Left renal cortex interstitium (tissue), 4 donors: Measurements from ENCODE around the gene ZNF550. TPM values are rescaled to one million over a fixed set of nuclear protein-coding genes. Genes with fewer than 3 reads are reported as not detected.
"Not testable (repeated sequence)": the region's sequence is repeated elsewhere in the genome, so short reads cannot be mapped to it uniquely, and the experiment has no call there.

Source experiments
- DNase-seq, 4 donors: peaks; one replicate each; pipeline ENCODE4 v3.0.0-alpha.2; 2013; ENCODE audit warnings: low read depth in 4 of 4, low spot score in 2 of 4, missing footprints in 1 of 4
- polyA plus RNA-seq, 4 donors: library from polyadenylated mRNA; unstranded; fragments of 120-200 nt; gene quantifications; one replicate each; pipeline ENCODE4 v1.2.1, GENCODE V29; 2013; ENCODE audit not compliant: insufficient read length in 4 of 4

The ZNF550 gene
- polyA plus RNA-seq, 4 donors = 18.0 to 26.0 (median 23.0) TPM

DNA sequence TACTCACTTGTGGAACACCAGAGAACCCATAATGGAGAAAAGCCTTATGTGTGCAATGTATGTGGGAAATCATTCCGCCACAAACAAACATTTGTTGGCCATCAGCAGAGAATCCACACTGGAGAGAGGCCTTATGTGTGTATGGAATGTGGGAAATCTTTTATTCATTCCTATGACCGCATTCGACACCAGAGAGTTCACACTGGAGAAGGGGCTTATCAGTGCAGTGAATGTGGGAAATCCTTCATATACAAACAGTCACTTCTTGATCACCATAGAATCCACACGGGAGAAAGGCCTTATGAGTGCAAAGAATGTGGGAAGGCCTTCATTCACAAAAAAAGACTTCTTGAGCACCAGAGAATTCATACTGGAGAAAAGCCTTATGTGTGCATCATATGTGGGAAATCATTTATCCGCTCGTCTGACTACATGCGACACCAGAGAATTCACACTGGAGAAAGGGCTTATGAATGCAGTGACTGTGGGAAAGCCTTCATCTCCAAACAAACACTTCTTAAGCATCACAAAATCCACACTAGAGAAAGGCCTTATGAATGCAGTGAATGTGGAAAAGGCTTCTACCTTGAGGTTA, 21.6 kb downstream of the ZNF550 start:
- DNase-seq = no peak

DNA sequence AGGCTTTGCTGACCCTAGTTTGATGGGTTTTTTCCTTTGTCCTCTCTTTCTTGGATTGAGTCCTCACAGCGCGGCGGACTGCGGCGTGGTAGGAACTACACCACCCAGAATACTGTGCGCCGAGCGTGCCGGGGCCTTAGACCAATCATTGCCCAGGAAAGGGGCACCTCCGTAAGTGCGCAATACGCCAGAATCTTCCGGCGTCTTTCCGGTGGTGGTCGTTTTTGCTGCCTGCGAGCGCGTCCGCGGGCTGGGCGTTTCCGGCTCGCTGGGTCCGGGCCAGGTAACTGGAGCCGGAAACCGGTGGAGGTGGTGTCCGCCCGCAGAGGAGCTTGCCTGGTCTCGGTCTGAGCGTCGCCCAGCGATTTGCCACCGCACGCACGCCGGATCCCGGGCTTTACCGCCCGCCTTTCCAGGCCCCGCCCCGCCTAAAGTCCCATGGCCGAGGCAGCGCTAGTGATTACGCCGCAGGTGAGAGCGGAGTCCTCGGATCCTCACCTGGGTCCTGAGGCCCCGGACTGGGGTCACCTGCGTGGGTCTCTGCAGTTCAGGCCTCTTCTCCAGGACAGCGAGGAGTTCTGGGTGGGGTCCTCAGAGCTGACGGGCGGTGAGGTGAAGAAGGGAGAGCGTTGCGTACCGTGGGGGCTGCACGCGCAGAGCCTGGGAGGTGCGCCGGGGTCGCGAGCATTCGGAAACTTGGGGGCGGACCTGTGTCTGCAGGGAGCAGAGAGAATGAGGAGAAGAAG, 32.4 kb downstream of the ZNF550 start, which contains the start of gene ZNF549:
Gene ZNF549 (plus strand): TSS at position 221 of the 746 bp plus-strand sequence. CDS start 218 bp downstream, at position 439.
- peak; percentile 56 to 89 (median 79) for DNase-seq

DNA sequence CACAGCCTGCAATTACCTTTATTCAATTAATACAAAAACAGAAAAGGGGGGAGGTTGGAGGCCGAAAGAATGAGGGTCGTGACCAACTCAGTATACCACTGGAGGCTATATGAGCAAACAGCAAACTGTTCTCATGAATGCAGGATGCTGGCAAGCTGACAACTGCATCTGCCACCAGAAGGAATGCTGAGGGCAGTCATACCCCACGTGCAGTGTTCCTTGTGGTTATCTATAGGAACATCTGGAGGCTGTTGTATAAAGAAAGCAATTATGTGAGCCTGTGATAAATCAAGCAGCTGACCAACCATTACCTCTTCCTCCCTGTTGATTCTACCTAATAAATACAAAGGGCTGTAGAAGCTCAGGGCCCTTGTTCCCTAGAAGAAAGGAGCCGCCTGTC, 41.6 kb downstream of the ZNF550 start:
- not testable (repeated sequence) for DNase-seq

DNA sequence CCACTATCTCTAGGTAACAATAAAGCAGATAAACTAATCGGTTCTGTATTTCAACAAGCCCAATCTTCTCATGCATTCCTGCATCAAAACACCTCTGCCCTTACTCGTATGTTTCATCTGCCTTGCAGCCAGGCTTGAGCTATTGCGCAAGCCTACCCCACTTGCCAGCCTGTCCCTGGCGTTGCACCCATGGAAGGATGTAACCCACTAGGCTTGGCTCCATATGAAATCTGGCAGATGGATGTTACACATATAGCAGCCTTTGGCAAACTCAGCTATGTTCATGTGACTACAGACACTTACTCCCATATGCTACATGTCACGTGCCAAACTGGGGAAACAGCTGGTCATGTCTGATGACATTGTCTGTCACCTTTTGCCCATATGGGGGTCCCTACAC, 44.4 kb downstream of the ZNF550 start:
- no peak for DNase-seq

DNA sequence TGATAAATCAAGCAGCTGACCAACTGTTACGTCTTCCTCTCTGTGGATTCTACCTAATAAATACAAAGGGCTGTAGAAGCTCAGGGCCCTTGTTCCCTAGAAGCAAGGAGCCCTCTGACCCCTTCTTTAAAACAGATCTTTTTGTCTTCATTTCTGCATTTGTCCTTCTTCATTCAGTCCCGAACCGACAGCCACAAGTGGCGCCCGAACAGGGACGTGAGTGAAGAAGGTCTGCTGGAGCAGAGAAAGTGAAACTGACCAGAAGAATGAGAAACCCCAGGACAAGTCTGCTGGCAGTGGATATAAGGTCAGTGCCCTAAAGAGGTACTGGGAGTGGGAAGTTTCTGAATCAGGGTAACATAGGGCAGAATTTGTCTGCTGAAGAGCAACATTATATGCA, 46.8 kb downstream of the ZNF550 start:
- no peak for DNase-seq

DNA sequence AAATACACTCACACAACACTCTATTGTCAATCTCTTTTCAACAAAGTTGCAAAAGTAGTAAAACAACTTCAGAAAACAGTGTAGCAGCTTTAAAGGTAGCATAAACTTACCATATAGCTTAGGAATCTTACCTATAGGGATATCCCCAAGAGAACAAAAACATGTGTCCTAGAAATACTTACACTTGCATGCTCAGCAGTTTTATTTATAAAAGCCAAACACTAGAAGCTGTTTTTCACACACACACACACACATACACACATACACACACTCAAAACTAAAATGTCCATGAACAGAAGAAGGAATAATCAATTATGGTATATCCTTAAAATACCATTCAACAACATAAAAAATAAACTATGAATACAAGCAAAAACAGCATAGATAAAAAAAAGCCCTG, 48.2 kb downstream of the ZNF550 start:
- no peak for DNase-seq

DNA sequence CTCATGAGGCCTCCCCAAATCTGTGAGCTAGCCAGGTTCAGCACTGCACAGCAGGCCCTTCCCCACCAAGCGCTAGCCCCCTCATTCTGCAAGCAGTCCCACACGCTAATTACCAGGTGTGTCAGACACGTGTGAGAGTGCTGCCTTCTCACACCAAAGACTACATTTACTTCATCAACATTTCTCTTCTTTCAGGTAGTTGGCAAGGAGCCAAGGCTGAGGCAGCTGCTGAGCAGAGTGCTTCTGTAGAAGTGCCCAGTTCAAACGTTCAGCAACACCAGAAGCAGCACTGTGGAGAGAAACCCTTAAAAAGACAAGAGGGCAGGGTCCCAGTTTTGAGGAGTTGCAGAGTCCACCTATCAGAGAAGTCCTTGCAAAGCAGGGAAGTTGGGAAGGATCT, 53.5 kb downstream of the ZNF550 start:
- DNase-seq = no peak

DNA sequence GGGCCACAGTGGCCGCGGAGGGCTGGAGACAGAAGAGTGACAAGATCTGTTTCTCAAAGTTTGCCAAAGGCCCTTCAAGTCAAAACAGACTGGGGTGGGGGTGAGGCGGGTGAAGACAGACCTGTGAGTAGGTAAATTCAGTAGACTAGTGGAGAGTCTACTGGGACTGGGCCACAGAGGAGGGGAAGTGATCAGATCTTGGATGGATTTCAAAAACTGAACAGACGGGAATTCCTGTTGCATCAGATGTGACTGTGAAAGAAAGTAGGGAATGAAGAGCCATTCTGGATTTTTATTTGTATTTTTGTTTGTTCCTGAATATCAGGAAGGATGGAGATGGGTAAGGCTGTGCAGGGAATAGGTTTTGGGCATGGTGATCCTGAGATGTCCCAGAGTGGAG, 59.3 kb downstream of the ZNF550 start:
- DNase-seq = not testable (repeated sequence)

DNA sequence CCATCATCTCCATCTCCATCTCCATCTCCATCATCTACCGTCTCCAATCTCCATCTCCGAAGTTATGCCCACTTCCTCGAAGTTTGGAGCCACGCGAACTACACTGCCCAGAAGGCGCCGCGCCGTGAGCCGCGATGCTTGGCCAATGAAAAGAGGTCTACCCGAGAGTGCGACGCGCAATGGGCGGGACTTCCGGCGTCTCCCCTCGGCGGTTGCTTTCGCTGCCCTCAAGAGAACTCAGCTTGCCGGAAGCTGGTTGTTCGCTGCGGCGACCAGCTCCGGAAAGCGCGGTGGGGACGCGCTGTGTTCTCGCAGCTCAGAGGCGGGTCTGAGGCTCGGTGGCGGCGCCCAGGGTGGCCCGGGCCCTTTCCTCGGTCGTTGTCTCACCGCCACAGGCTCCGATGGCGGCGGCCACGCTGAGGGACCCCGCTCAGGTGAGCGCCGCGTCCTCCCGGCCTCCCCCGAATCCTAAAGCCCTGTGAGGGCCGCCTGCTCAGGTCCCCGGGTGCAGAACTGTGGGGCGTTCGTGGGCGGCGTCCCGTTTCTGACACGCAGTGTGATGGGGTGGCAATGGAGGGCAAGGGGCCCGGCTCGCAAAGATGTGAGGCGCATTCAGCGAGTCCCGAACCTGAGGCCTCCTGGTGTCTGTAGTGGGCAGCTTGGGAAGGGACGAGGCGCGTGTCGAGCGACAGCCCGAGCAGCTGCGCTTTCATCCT, 59.8 kb downstream of the ZNF550 start, which contains the start of gene ZNF773:
Gene ZNF773 (plus strand): TSS at position 259 of the 716 bp plus-strand sequence. CDS start 143 bp downstream, at position 402.
- peak; percentile 50 to 95 (median 84) for DNase-seq

DNA sequence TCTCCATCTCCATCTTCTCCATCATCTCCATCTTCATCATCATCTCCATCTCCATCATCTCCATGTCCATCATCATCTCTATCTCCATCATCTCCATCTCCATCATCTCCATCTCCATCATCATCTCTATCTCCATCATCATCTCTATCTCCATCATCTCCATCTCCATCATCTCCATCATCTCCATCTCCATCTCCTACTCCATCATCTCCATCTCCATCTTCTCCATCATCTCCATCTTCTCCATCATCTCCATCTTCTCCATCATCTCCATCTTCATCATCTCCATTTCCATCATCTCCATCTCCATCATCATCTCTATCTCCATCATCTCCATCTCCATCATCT, 60.4 kb downstream of the ZNF550 start:
- not testable (repeated sequence) for DNase-seq

DNA sequence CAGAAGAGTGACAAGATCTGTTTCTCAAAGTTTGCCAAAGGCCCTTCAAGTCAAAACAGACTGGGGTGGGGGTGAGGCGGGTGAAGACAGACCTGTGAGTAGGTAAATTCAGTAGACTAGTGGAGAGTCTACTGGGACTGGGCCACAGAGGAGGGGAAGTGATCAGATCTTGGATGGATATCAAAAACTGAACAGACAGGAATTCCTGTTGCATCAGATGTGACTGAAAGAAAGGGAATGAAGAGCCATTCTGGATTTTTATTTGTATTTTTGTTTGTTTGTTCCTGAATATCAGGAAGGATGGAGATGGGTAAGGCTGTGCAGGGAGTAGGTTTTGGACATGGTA, 71.4 kb downstream of the ZNF550 start:
- not testable (repeated sequence) for DNase-seq

DNA sequence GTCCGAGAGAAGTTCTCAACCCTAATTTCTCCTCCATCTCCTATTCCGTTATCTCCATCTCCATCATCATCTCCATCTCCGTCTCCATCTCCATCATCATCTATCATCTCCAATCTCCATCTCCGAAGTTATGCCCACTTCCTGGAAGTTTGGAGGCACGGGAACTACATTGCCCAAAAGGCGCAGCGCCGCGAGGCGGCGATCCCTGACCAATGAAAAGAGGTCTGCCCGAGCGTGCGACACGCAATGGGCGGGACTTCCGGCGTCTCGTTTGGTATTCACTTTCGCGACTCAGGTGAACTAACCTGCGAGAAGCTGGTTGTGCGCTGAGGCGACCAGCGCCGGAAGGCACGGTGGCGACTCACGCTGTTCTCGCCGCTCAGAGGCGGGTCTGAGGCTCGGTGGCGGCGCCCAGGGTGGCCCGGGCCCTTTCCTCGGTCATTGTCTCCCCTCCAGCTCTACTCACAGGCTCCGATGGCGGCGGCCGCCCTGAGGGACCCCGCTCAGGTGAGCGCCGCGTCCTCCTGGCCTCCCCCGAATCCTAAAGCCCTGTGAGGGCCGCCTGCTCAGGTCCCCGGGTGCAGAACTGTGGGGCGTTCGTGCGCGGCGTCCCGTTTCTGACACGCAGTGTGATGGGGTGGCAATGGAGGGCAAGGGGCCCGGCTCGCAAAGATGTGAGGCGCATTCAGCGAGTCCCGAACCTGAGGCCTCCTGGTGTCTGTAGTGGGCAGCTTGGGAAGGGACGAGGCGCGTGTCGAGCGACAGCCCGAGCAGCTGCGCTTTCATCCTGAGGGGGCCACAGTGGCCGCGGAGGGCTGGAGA, 72.0 kb downstream of the ZNF550 start, which contains the start of gene ZNF419:
Gene ZNF419 (plus strand): TSS at position 274 of the 822 bp plus-strand sequence. CDS start 201 bp downstream, at position 475.
- DNase-seq = peak; percentile 79 to 90 (median 84)

Other genes with a start within 250 kb of the ZNF550 start
- gene ZNF543, start 239.4 kb downstream of the ZNF550 start, polyA plus RNA-seq = 1 to 10 TPM; 8.3 to 9.2 (median 8.7) TPM
- 10 to 100 TPM; 16.5 to 17.9 (median 17.4) TPM for gene ZNF304, start 208.6 kb downstream of the ZNF550 start, polyA plus RNA-seq
- 10 to 100 TPM; 12.5 to 23.9 (median 16.0) TPM for gene TRAPPC2B, start 196.3 kb downstream of the ZNF550 start, polyA plus RNA-seq
- 1 to 10 TPM; 4.5 to 9.8 (median 6.6) TPM for gene ZNF547, start 196.3 kb downstream of the ZNF550 start, polyA plus RNA-seq
- gene ZNF548, start 170.0 kb downstream of the ZNF550 start, polyA plus RNA-seq = 10 to 100 TPM; 17.7 to 41.3 (median 22.9) TPM
- 10 to 100 TPM in 3 of 4 donors, 1 to 10 TPM in 1; 8.9 to 16.1 (median 12.8) TPM for gene ZNF17, start 148.7 kb downstream of the ZNF550 start, polyA plus RNA-seq
- 10 to 100 TPM; 10.0 to 17.1 (median 16.1) TPM for gene ZNF749, start 124.5 kb downstream of the ZNF550 start, polyA plus RNA-seq
- gene VN1R1, start 102.7 kb downstream of the ZNF550 start, polyA plus RNA-seq = 1 to 10 TPM; 1.9 to 7.7 (median 3.7) TPM
- 10 to 100 TPM; 18.8 to 24.2 (median 20.3) TPM for gene ZNF772, start 82.3 kb downstream of the ZNF550 start, polyA plus RNA-seq
- 10 to 100 TPM; 13.0 to 29.3 (median 24.2) TPM for gene ZNF419, start 72.1 kb downstream of the ZNF550 start, polyA plus RNA-seq
- 10 to 100 TPM; 11.2 to 16.9 (median 12.3) TPM for gene ZNF773, start 59.9 kb downstream of the ZNF550 start, polyA plus RNA-seq
- 10 to 100 TPM; 11.7 to 19.5 (median 14.2) TPM for gene ZNF549, start 32.5 kb downstream of the ZNF550 start, polyA plus RNA-seq
- 1 to 10 TPM; 7.9 to 9.4 (median 8.0) TPM for gene ZNF416, start 19.0 kb upstream of the ZNF550 start, polyA plus RNA-seq
- 10 to 100 TPM; 17.4 to 18.6 (median 18.2) TPM for gene ZIK1, start 24.3 kb upstream of the ZNF550 start, polyA plus RNA-seq
- 1 to 10 TPM; 4.3 to 6.8 (median 5.5) TPM for gene ZNF530, start 40.0 kb upstream of the ZNF550 start, polyA plus RNA-seq
- gene ZNF134, start 54.4 kb upstream of the ZNF550 start, polyA plus RNA-seq = 10 to 100 TPM; 25.9 to 29.9 (median 27.3) TPM
- gene ZNF211, start 73.3 kb upstream of the ZNF550 start, polyA plus RNA-seq = 10 to 100 TPM; 24.5 to 49.8 (median 40.5) TPM
- gene ZSCAN4, start 109.1 kb upstream of the ZNF550 start, polyA plus RNA-seq = under 1 TPM in 3 of 4 donors, not detected in 1; 0.09 to 0.16 (median 0.11) TPM
- gene ZNF551, start 122.1 kb upstream of the ZNF550 start, polyA plus RNA-seq = 10 to 100 TPM; 11.6 to 20.3 (median 14.3) TPM
- 10 to 100 TPM; 23.6 to 39.8 (median 30.6) TPM for gene ZNF154, start 149.3 kb upstream of the ZNF550 start, polyA plus RNA-seq
- gene ZNF671, start 167.8 kb upstream of the ZNF550 start, polyA plus RNA-seq = 10 to 100 TPM; 16.0 to 23.7 (median 19.4) TPM
- 10 to 100 TPM; 32.6 to 44.3 (median 41.2) TPM for gene ZNF776, start 187.0 kb upstream of the ZNF550 start, polyA plus RNA-seq
- gene ZNF586, start 209.8 kb upstream of the ZNF550 start, polyA plus RNA-seq = 10 to 100 TPM; 15.8 to 35.0 (median 24.2) TPM